NB4 (cell line): Measurements from ENCODE around the gene TMEM140.

Experiments used
- CTCF ChIP-seq: IDR thresholded peaks from one replicate; pipeline ENCODE4 v1.5.1; 2012; ENCODE audit warnings: low read depth, low read length
- MAX ChIP-seq: IDR thresholded peaks from 2 replicates; pipeline ENCODE4 v1.6.1; 2011; ENCODE audit warnings: low read depth, low read length
- POLR2A ChIP-seq: IDR thresholded peaks from 2 replicates; pipeline ENCODE4 v1.6.1; 2011; ENCODE audit warnings: mild to moderate bottlenecking; ENCODE audit not compliant: insufficient read length; ENCODE audit errors: extremely low read depth

- TF ChIP-seq CTCF (peak; percentile 60), POLR2A (peak; percentile 56), MAX (no peak; the same call in 1 of the 2 replicates)
Observed at GRCh38 chr7:135170274-135170997, 22.6 kb downstream of the TMEM140 start, which contains the start of gene CYREN.
